GM12878 (cell line): ENCODE data around the gene AFF1. TPM values are rescaled to one million over a fixed set of nuclear protein-coding genes. Genes with fewer than 3 reads are reported as not detected.
A peak's percentile ranks its signal among the peaks of the same experiment; 100 is the strongest.

Experiments used
- ATAC-seq: fragments of 200-7000 bp; cut with Tn5 transposase; 3 replicates; pipeline ENCODE4 v1.9.1; 2020; ENCODE audit warnings: mild to moderate bottlenecking, moderate library complexity
- BruUV-seq: library from RNA; stranded (reverse); fragments of 400-500 nt; replicated peaks from 2 replicates; lab custom pipeline; 2021; lab: Mats Ljungman, UMichigan
- CTCF ChIA-PET: fragments of 300-600 bp; sonication (Branson Sonifier 250); formaldehyde crosslinking; extraction: SDS; loops from one replicate; lab custom pipeline; 2021; ENCODE audit warnings: inconsistent platforms; lab: Yijun Ruan, JAX
- POLR2A ChIA-PET: fragments of 350-600 bp; formaldehyde crosslinking; extraction: SDS; loops from one replicate; lab custom pipeline; 2021; ENCODE audit warnings: inconsistent platforms; lab: Charles Lee
- RAD21 ChIA-PET: fragments of 300-600 bp; sonication (Branson Sonifier 250); formaldehyde crosslinking; loops from one replicate; lab custom pipeline; 2023; ENCODE audit warnings: antibody characterized with exemption; ENCODE audit not compliant: unreplicated experiment; lab: Charles Lee
- SMC1A ChIA-PET: fragments of 300-600 bp; sonication (Branson Sonifier 250); formaldehyde crosslinking; loops from one replicate; lab custom pipeline; 2023; ENCODE audit not compliant: unreplicated experiment, uncharacterized antibody; lab: Charles Lee
- DNase-seq: peaks from one replicate; pipeline ENCODE4 v3.0.0-alpha.2; 2011; ENCODE audit warnings: low read depth, low spot score
- FAIRE-seq: peaks from 3 replicates; lab custom pipeline; 2011; peaks lifted over from hg19 to GRCh38; lab: Jason Lieb, UNC
- H2AFZ ChIP-seq: 2 replicates; pipeline ENCODE4 v1.6.0; 2011; ENCODE audit warnings: low read depth, low read length, control low read depth; ENCODE audit not compliant: control insufficient read depth
- H3K27ac ChIP-seq: 2 replicates; pipeline ENCODE4 v1.5.1; 2011; ENCODE audit warnings: control low read depth; ENCODE audit not compliant: control insufficient read depth, insufficient read depth
- H3K27me3 ChIP-seq, 2 experiments: replicated peaks in 1 of 2; 2 replicates each; pipeline versions ENCODE4 v1.6.0 to v1.6.1; 2011; ENCODE audit warnings: low read length in 1 of 2; ENCODE audit not compliant: control insufficient read depth in 2 of 2, insufficient read depth in 2 of 2
- H3K36me3 ChIP-seq, 2 experiments: 2 replicates each; pipeline ENCODE4 v1.5.1; 2011; ENCODE audit warnings: low read length in 1 of 2; ENCODE audit not compliant: control insufficient read depth in 2 of 2, insufficient read depth in 2 of 2
- H3K4me1 ChIP-seq: 2 replicates; pipeline ENCODE4 v1.6.1; 2011; ENCODE audit warnings: mild to moderate bottlenecking, low read length, moderate library complexity, mixed read lengths; ENCODE audit not compliant: control insufficient read depth, insufficient read depth
- H3K4me2 ChIP-seq: 2 replicates; pipeline ENCODE4 v1.6.0; 2011; ENCODE audit warnings: control low read depth; ENCODE audit not compliant: control insufficient read depth, insufficient read depth
- H3K4me3 ChIP-seq: fragments of 200-600 bp; sonication (generic); 2 replicates; pipeline ENCODE4 v1.5.1; 2016
- H3K79me2 ChIP-seq: 2 replicates; pipeline ENCODE4 v1.6.0; 2011; ENCODE audit warnings: low read length; ENCODE audit not compliant: control insufficient read depth, insufficient read depth
- H3K9ac ChIP-seq: 2 replicates; pipeline ENCODE4 v1.8.0; 2011; ENCODE audit warnings: low read length, control low read depth, mixed read lengths; ENCODE audit not compliant: control insufficient read depth, insufficient read depth
- H3K9me3 ChIP-seq: replicated peaks from 3 replicates; pipeline ENCODE4 v1.5.1; 2011; ENCODE audit warnings: mild to moderate bottlenecking, low read length; ENCODE audit not compliant: control insufficient read depth, insufficient read depth
- H4K20me1 ChIP-seq: 2 replicates; pipeline ENCODE4 v1.6.0; 2011; ENCODE audit not compliant: control insufficient read depth, insufficient read depth
- ATF7 ChIP-seq: fragments of 450-650 bp; IDR thresholded peaks from 2 replicates; pipeline ENCODE4 v1.6.1; 2016; ENCODE audit warnings: low read depth, mild to moderate bottlenecking
- BCLAF1 ChIP-seq: fragments of 450-650 bp; IDR thresholded peaks from 2 replicates; pipeline ENCODE4 v1.6.1; 2017; ENCODE audit warnings: antibody characterized with exemption, mild to moderate bottlenecking, moderate library complexity
- KLF5 ChIP-seq: fragments of 450-650 bp; IDR thresholded peaks from 2 replicates; pipeline ENCODE4 v1.6.1; 2014; ENCODE audit warnings: mild to moderate bottlenecking; ENCODE audit not compliant: partially characterized antibody
- NFYB ChIP-seq: IDR thresholded peaks from 2 replicates; pipeline ENCODE4 v1.6.1; 2011; ENCODE audit warnings: low read depth, mild to moderate bottlenecking, low read length, improper control_type of control experiment, moderate library complexity; ENCODE audit not compliant: insufficient read depth
- NRF1 ChIP-seq: conservative IDR thresholded peaks from 2 replicates; pipeline ENCODE4 v1.6.1; 2011; ENCODE audit warnings: mild to moderate bottlenecking, low read depth, low read length, improper control_type of control experiment
- PAX8 ChIP-seq: fragments of 450-650 bp; IDR thresholded peaks from 2 replicates; pipeline ENCODE4 v1.6.1; 2017; ENCODE audit warnings: mild to moderate bottlenecking, moderate library complexity
- PBX3 ChIP-seq: IDR thresholded peaks from 2 replicates; pipeline ENCODE4 v1.6.1; 2011; ENCODE audit warnings: mild to moderate bottlenecking, low read depth, low read length, moderate library complexity; ENCODE audit not compliant: insufficient replicate concordance
- RB1 ChIP-seq: fragments of 450-650 bp; formaldehyde crosslinking; IDR thresholded peaks from 2 replicates; pipeline ENCODE4 v1.6.1; 2017; ENCODE audit warnings: mild to moderate bottlenecking, borderline replicate concordance
- RELA ChIP-seq: fragments of 450-650 bp; IDR thresholded peaks from 2 replicates; pipeline ENCODE4 v1.8.0; 2014; ENCODE audit warnings: borderline replicate concordance; ENCODE audit not compliant: partially characterized antibody
- SIN3A ChIP-seq: IDR thresholded peaks from 2 replicates; pipeline ENCODE4 v1.6.1; 2012; ENCODE audit warnings: low read depth, low read length, improper control_type of control experiment
- SPI1 ChIP-seq: IDR thresholded peaks from 2 replicates; pipeline ENCODE4 v1.6.1; 2011; ENCODE audit warnings: low read depth, mild to moderate bottlenecking, low read length, moderate library complexity, borderline replicate concordance; ENCODE audit not compliant: insufficient read depth
- SREBF2 ChIP-seq: IDR thresholded peaks from 2 replicates; pipeline ENCODE4 v1.6.1; 2012; ENCODE audit warnings: mild to moderate bottlenecking, low read length
- TCF7 ChIP-seq: IDR thresholded peaks from 2 replicates; pipeline ENCODE4 v1.6.1; 2014; ENCODE audit warnings: antibody characterized with exemption, borderline replicate concordance
- USF1 ChIP-seq: IDR thresholded peaks from 2 replicates; pipeline ENCODE4 v1.6.1; 2011; ENCODE audit warnings: borderline replicate concordance, low read depth, mild to moderate bottlenecking, moderate library complexity, mixed read lengths, low read length; ENCODE audit not compliant: insufficient read depth; ENCODE audit errors: extremely low read length
- USF2 ChIP-seq: IDR thresholded peaks from 2 replicates; pipeline ENCODE4 v1.6.1; 2011; ENCODE audit warnings: low read depth, low read length, improper control_type of control experiment, borderline replicate concordance
- ZZZ3 ChIP-seq: IDR thresholded peaks from 2 replicates; pipeline ENCODE4 v1.6.1; 2011; ENCODE audit warnings: low read depth; ENCODE audit not compliant: control insufficient read depth, insufficient read length
- WGBS: methylation state at CpG from one replicate; pipeline ENCODE4 v1.1.6; 2016; ENCODE audit warnings: low lambda C conversion rate; ENCODE audit not compliant: insufficient replicate concordance, insufficient coverage; ENCODE audit errors: missing lambda C conversion rate; 5-methylcytosine and 5-hydroxymethylcytosine counted together
- in situ Hi-C: fragments of 300-500 bp; cut with MboI; formaldehyde crosslinking; loops from 9 replicates; pipeline ENCODE4 v1.14.3; 2018; ENCODE audit warnings: mixed read lengths
- intact Hi-C: fragments of 100-400 bp; cut with micrococcal nuclease; formaldehyde crosslinking; loops from one replicate; pipeline ENCODE4 v1.14.2; 2022; ENCODE audit not compliant: unreplicated experiment
- polyA plus RNA-seq, 11 experiments: library from polyadenylated mRNA; depleted of rRNA in 4 of 11; unstranded in 6 of 11; stranded (reverse) in 5 of 11; fragments of >200 nt; fragmentation: Nextera tagmentation in 4 of 11; fragmentation: Illumina TruSeq in 1 of 11; extraction: Ambion mirVana in 4 of 11; extraction: Trizol in 1 of 11; gene quantifications; 1 replicate in 1 of 11; 2 replicates in 10 of 11; pipeline versions ENCODE4 v1.2.1 to v1.2.3, GENCODE V29; 2011 to 2016; ENCODE audit warnings: inconsistent platforms in 2 of 11, missing spikeins in 2 of 11, low read depth in 1 of 11
- total RNA-seq, 4 experiments: library from RNA; depleted of rRNA in 3 of 4; stranded (reverse); fragments of >200 nt in 3 of 4; fragmentation: Illumina TruSeq in 1 of 4; extraction: Trizol in 1 of 4; gene quantifications; 2 replicates each; pipeline versions ENCODE4 v1.2.1 to v1.2.3, GENCODE V29; 2013 to 2021

Gene AFF1
- total and polyA plus RNA-seq, 10 of the 15 experiments (the other 5 are each of a cell fraction or from before 2014, with no cell fraction given) = 3.5 to 56.1 (median 21.5) TPM

- peaks cover 40% of the 10 kb centered on the region for H3K4me1 ChIP-seq
- no peak overlapping the region for H3K4me3 ChIP-seq
- ChIA-PET CTCF (interaction anchor here (0.8 to 3.7 kb wide), 8 partner anchors 9 to 135 kb away, joined by 3 to 22 read pairs (median 4); no protein-coding TSS in a partner anchor), RAD21 (interaction anchor here (0.8 to 1.5 kb wide), 3 partner anchors 19 to 34 kb away, joined by 3 to 5 read pairs (median 5); no protein-coding TSS in a partner anchor), POLR2A (interaction anchor here (0.5 kb wide), 2 partner anchors 47 to 85 kb away, joined by 3 to 4 read pairs; no protein-coding TSS in a partner anchor), SMC1A (interaction anchor here (0.6 to 6.9 kb wide), 9 partner anchors 10 to 53 kb away, joined by 3 to 57 read pairs (median 4); no protein-coding TSS in a partner anchor)
- WGBS = 91% methylated on average over 6 of the region's 6 CpGs
- H3K4me2 ChIP-seq = peak overlapping the region; percentile 1; the same call in 1 of the 2 replicates
- FAIRE-seq (no peak), ATAC-seq (no peak), DNase-seq (no peak)
- in situ Hi-C loops = no loop called here
- H2AFZ ChIP-seq = no peak overlapping the region
- H3K36me3 ChIP-seq = peaks cover 4 to 25% of the 10 kb centered on the region in 2 experiments; a peak in 3 of 4 replicates
- no peak overlapping the region for H3K9ac ChIP-seq
- no peaks in the 10 kb centered on the region for H4K20me1 ChIP-seq
- no peaks in the 10 kb centered on the region for H3K9me3 ChIP-seq
- BruUV-seq = no TSS peak
- H3K27ac ChIP-seq = no peak overlapping the region
- H3K27me3 ChIP-seq = no peaks in the 10 kb centered on the region
- intact Hi-C loops = no loop called here
- peaks cover 84% of the 10 kb centered on the region for H3K79me2 ChIP-seq
- TF ChIP-seq TCF7 = no peak
- no peak for TF ChIP-seq SIN3A
- no peak for TF ChIP-seq ATF7
- no peak for TF ChIP-seq KLF5
- no peak for TF ChIP-seq SREBF2
- TF ChIP-seq SPI1 = no peak
- TF ChIP-seq ZZZ3 = no peak
- TF ChIP-seq USF2 = no peak
- no peak for TF ChIP-seq PBX3
- TF ChIP-seq BCLAF1 = no peak
- no peak for TF ChIP-seq PAX8
- no peak for TF ChIP-seq USF1
- no peak for TF ChIP-seq RB1
- no peak for TF ChIP-seq NRF1
- no peak for TF ChIP-seq RELA
- TF ChIP-seq NFYB = no peak
Measured at GRCh38 chr4:87057835-87058355, 123.1 kb downstream of the AFF1 start.
